Caco-2 (cell line): ENCODE measurements around the gene POLRMT. TPM values are rescaled to one million over a fixed set of nuclear protein-coding genes. Genes with fewer than 3 reads are reported as not detected.

Experiments
- BruUV-seq: library from RNA; stranded (reverse); fragments of 400-500 nt; replicated peaks from 2 replicates; lab custom pipeline; 2021; lab: Mats Ljungman, UMichigan
- CTCF ChIA-PET: fragments of 300-600 bp; sonication (Branson Sonifier 250); formaldehyde crosslinking; loops from one replicate; lab custom pipeline; 2022; ENCODE audit warnings: antibody characterized with exemption; lab: Charles Lee
- POLR2A ChIA-PET: fragments of 300-600 bp; sonication (Branson Sonifier 250); formaldehyde crosslinking; loops from one replicate; lab custom pipeline; 2022; ENCODE audit warnings: antibody characterized with exemption; lab: Charles Lee
- DNase-seq, 2 experiments: peaks; one replicate each; pipeline versions ENCODE4 v3.0.0 to v3.0.0-alpha.2; 2020 to 2022
- H3K27me3 ChIP-seq: replicated peaks from 2 replicates; pipeline ENCODE4 v1.6.0; 2011; ENCODE audit warnings: low read length; ENCODE audit not compliant: control insufficient read depth, insufficient read depth
- H3K36me3 ChIP-seq: 2 replicates; pipeline ENCODE4 v1.5.1; 2011; ENCODE audit warnings: low read length; ENCODE audit not compliant: control insufficient read depth, insufficient read depth
- H3K4me1 ChIP-seq: fragments of 250-450 bp; sonication (Bioruptor Pico); 2 replicates; pipeline ENCODE4 v1.5.1; 2020; ENCODE audit warnings: mild to moderate bottlenecking
- H3K4me3 ChIP-seq: 2 replicates; pipeline ENCODE4 v1.5.1; 2011; ENCODE audit warnings: low read depth, mild to moderate bottlenecking, control low read depth, low read length
- H3K9me3 ChIP-seq: fragments of 250-450 bp; sonication (Bioruptor Pico); 2 replicates; pipeline ENCODE4 v1.5.1; 2020; ENCODE audit warnings: mild to moderate bottlenecking, moderate library complexity
- H3K27ac Mint-ChIP-seq: one replicate; pipeline ENCODE4 v1.8.0; 2022; ENCODE audit warnings: mixed read lengths; ENCODE audit not compliant: unreplicated experiment
- H3K27me3 Mint-ChIP-seq: one replicate; pipeline ENCODE4 v1.8.0; 2022; ENCODE audit warnings: mixed read lengths; ENCODE audit not compliant: insufficient read depth, unreplicated experiment
- H3K36me3 Mint-ChIP-seq: one replicate; pipeline ENCODE4 v1.8.0; 2022; ENCODE audit warnings: mild to moderate bottlenecking, mixed read lengths; ENCODE audit not compliant: insufficient read depth, unreplicated experiment
- H3K4me1 Mint-ChIP-seq: one replicate; pipeline ENCODE4 v1.8.0; 2022; ENCODE audit warnings: low read depth, mixed read lengths; ENCODE audit not compliant: unreplicated experiment
- H3K4me3 Mint-ChIP-seq: one replicate; pipeline ENCODE4 v1.8.0; 2022; ENCODE audit warnings: mild to moderate bottlenecking, moderate library complexity, mixed read lengths; ENCODE audit not compliant: unreplicated experiment
- H3K9me3 Mint-ChIP-seq: one replicate; pipeline ENCODE4 v1.8.0; 2022; ENCODE audit warnings: mixed read lengths; ENCODE audit not compliant: unreplicated experiment
- intact Hi-C: fragments of 100-400 bp; cut with micrococcal nuclease; formaldehyde crosslinking; loops from one replicate; pipeline ENCODE4 v1.10.0; 2022; ENCODE audit not compliant: unreplicated experiment
- total RNA-seq: library from RNA; stranded (reverse); gene quantifications from 2 replicates; pipeline ENCODE4 v1.2.3, GENCODE V29; 2022
- TF ChIP-seq, protein P1 (sequence below), 2 experiments: fragments of 200-600 bp in 1 of 2; IDR thresholded peaks; 1 replicate in 1 of 2; 2 replicates in 1 of 2; pipeline versions ENCODE4 v1.5.1 to v1.8.0; 2011 to 2022; ENCODE audit warnings: antibody characterized with exemption in 1 of 2, control low read depth in 1 of 2, inconsistent platforms in 1 of 2, low read depth in 1 of 2, low read length in 1 of 2, mild to moderate bottlenecking in 1 of 2, moderate library complexity in 1 of 2; ENCODE audit not compliant: insufficient read depth in 1 of 2, severe bottlenecking in 1 of 2, unreplicated experiment in 1 of 2

Gene POLRMT
- total RNA-seq, 1 experiment from 2014 or later: 95.8 TPM

DNA sequence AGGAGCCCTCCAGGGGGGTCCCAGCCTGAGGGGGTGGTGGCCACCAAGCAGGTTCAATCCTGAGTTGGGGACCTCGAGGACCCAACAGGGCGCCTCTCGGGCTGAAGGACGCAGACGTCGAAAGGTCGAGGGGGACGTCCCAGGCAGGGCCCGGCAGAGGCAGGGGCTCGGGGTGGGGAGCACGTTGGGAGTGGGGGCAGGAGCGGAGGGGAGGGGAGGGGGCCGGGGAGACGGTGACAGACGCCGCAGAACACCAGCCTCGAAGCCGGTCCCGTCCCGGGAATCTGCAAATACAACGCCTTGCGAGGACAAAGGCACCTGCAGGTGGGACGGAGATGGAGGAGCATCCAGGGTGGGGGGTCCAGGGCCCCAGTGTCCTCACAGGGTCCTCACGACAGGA lies 10.4 kb upstream of the POLRMT start:
- TF ChIP-seq, protein P1, sequence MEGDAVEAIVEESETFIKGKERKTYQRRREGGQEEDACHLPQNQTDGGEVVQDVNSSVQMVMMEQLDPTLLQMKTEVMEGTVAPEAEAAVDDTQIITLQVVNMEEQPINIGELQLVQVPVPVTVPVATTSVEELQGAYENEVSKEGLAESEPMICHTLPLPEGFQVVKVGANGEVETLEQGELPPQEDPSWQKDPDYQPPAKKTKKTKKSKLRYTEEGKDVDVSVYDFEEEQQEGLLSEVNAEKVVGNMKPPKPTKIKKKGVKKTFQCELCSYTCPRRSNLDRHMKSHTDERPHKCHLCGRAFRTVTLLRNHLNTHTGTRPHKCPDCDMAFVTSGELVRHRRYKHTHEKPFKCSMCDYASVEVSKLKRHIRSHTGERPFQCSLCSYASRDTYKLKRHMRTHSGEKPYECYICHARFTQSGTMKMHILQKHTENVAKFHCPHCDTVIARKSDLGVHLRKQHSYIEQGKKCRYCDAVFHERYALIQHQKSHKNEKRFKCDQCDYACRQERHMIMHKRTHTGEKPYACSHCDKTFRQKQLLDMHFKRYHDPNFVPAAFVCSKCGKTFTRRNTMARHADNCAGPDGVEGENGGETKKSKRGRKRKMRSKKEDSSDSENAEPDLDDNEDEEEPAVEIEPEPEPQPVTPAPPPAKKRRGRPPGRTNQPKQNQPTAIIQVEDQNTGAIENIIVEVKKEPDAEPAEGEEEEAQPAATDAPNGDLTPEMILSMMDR (IDR thresholded peaks at IDR 0.05; ENCODE audit: insufficient read depth in 1 of 2, low read depth in 1 of 2, low read length in 1 of 2, severe bottlenecking in 1 of 2, unreplicated experiment in 1 of 2): no peak
- H3K4me1 Mint-ChIP-seq: peaks cover 7% of the 10 kb centered on the region
- H3K27me3 Mint-ChIP-seq: peaks cover 4% of the 10 kb centered on the region
- intact Hi-C loops: no loop called here
- peak overlapping the region; percentile 53 for H3K27ac Mint-ChIP-seq
- H3K9me3 ChIP-seq: no peaks in the 10 kb centered on the region
- no TSS peak for BruUV-seq
- H3K4me1 ChIP-seq: peaks cover 6% of the 10 kb centered on the region; the same call in 1 of the 2 replicates
- H3K4me3 ChIP-seq: no peak overlapping the region
- no peak overlapping the region for H3K4me3 Mint-ChIP-seq
- no peaks in the 10 kb centered on the region for H3K27me3 ChIP-seq
- CTCF ChIA-PET: no interaction called here
- no peak for DNase-seq
- POLR2A ChIA-PET: no interaction called here
- H3K9me3 Mint-ChIP-seq: no peaks in the 10 kb centered on the region
- no peaks in the 10 kb centered on the region for H3K36me3 ChIP-seq
- peaks cover 38% of the 10 kb centered on the region for H3K36me3 Mint-ChIP-seq

DNA sequence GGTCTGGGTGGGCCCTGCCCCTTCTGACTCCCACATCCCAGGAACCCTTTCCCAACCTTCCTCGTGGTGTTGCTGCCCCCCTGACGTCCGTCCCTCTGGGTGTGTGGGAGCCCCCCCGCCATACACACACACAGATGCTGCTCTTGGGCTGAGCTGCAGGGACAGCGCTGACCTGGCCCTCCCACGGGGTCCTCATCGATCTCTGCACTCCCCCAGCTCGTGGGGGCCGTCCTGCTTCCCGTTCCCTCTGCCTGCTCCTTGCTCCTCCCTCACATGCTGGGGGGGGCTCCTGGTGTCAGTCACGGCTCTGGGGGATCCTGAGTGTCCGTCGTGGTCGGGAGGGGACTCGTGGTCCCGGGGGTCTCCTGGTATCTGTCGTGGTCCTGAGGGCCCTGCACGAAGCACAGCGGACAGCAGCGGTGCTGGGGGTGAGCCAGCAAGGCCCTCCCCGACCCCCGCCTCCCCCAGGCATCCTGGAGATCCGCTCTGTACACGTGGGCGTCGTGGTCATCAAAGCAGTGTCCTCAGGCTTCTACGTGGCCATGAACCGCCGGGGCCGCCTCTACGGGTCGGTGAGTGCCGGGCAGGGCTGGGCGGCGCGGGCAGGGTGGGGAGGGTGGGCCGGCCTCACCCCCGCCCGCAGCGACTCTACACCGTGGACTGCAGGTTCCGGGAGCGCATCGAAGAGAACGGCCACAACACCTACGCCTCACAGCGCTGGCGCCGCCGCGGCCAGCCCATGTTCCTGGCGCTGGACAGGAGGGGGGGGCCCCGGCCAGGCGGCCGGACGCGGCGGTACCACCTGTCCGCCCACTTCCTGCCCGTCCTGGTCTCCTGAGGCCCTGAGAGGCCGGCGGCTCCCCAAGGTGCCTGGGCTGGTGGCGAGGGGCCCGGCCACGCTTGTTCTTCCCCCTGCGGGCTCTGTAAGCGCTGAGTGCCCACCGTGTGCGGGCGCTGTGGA lies 9.7 kb upstream of the POLRMT start:
- Mint-ChIP-seq H3K4me1 (peaks cover 7% of the 10 kb centered on the region), H3K9me3 (no peaks in the 10 kb centered on the region), H3K27ac (peak overlapping the region; percentile 48), H3K36me3 (peaks cover 35% of the 10 kb centered on the region), H3K4me3 (no peak overlapping the region), H3K27me3 (peaks cover 4% of the 10 kb centered on the region)
- Histone ChIP-seq H3K9me3 (no peaks in the 10 kb centered on the region), H3K4me3 (no peak overlapping the region), H3K4me1 (peaks cover 7% of the 10 kb centered on the region; the same call in 1 of the 2 replicates), H3K27me3 (no peaks in the 10 kb centered on the region), H3K36me3 (no peaks in the 10 kb centered on the region)
- ChIA-PET CTCF (no interaction called here), POLR2A (no interaction called here)
- intact Hi-C loops: no loop called here
- no peak for DNase-seq
- TF ChIP-seq, protein P1 (IDR thresholded peaks at IDR 0.05; ENCODE audit: insufficient read depth in 1 of 2, low read depth in 1 of 2, low read length in 1 of 2, severe bottlenecking in 1 of 2, unreplicated experiment in 1 of 2): no peak
- BruUV-seq: no TSS peak

DNA sequence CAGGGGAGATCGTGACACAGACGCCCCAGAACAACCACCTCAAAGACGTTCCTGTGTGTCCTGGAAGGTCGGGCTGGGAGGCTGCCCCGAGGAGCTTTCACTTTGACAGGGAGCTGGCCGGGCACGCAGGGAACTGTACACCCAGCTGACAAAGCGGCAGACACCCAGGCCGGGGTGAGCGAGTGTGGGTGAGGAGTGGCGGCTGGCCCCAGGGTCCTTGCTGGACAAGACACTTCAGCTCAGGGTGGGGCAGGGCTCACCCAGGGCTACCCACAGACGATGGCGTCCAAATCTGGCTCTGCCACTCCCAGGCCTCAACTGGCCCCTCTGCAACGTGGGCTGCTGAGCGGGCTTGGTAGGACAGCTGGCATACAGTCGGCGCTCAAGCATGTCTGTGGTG lies 8.4 kb upstream of the POLRMT start:
- Histone ChIP-seq H3K27me3 (no peaks in the 10 kb centered on the region), H3K4me1 (peaks cover 7% of the 10 kb centered on the region; the same call in 1 of the 2 replicates), H3K36me3 (no peaks in the 10 kb centered on the region), H3K4me3 (no peak overlapping the region), H3K9me3 (no peaks in the 10 kb centered on the region)
- TF ChIP-seq, protein P1 (IDR thresholded peaks at IDR 0.05; ENCODE audit: insufficient read depth in 1 of 2, low read depth in 1 of 2, low read length in 1 of 2, severe bottlenecking in 1 of 2, unreplicated experiment in 1 of 2): no peak
- H3K9me3 Mint-ChIP-seq: no peaks in the 10 kb centered on the region
- CTCF ChIA-PET: no interaction called here
- BruUV-seq: no TSS peak
- H3K36me3 Mint-ChIP-seq: peaks cover 35% of the 10 kb centered on the region
- no peak overlapping the region for H3K4me3 Mint-ChIP-seq
- peaks cover 4% of the 10 kb centered on the region for H3K27me3 Mint-ChIP-seq
- POLR2A ChIA-PET: interaction anchor here (0.6 kb wide), 2 partner anchors 58 to 111 kb away, joined by 3 to 4 read pairs; no protein-coding TSS in a partner anchor
- H3K4me1 Mint-ChIP-seq: peaks cover 7% of the 10 kb centered on the region
- intact Hi-C loops: no loop called here
- DNase-seq: no peak
- H3K27ac Mint-ChIP-seq: no peak overlapping the region
